ENCODE data around the gene ID3.
A peak's percentile ranks its signal among the peaks of the same experiment; 100 is the strongest.

ID3 gene

DNA sequence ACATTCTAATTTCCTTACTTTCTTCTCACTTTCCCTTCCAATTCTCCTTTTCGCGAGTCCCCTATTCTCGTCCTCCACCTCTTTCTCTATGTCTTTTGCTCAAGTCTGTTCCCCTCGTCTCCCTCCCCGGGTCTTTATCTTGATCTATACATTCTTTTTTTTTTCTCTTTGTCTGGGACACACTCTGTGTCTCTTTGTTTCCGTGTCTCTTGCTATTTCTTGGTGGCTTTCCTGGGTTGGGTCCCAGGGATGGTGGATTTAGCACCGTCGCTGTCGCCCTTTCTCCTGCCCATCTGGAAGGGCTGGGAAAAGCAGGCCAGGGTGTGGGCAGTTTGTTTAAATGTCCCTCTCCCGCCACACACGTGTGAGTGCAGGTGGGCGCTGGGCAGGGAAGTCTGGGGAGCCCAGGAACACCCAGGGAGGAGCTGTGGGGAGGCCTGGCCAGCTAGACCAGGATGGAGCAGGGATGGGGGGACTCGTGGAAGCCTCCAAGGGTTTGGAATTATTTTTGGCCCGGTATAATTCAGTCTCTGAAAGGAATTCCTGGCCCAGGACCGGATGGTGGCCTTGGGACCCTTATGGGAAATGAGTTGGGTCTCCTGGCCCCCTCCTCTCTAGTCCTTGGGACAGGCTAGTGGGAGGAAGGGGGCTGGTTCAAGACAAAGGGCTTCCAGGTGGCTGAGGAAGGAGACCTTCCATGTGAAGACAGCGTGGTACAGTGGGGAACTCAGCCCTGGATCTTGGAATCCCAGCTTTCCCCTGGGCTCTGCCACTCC, 9.5 kb upstream of the ID3 start:
- H3K27ac ChIP-seq: peak overlapping the region; percentile 87 to 94
- DNase-seq (ENCODE audit: low spot score): no peak
- TF ChIP-seq, protein P1, sequence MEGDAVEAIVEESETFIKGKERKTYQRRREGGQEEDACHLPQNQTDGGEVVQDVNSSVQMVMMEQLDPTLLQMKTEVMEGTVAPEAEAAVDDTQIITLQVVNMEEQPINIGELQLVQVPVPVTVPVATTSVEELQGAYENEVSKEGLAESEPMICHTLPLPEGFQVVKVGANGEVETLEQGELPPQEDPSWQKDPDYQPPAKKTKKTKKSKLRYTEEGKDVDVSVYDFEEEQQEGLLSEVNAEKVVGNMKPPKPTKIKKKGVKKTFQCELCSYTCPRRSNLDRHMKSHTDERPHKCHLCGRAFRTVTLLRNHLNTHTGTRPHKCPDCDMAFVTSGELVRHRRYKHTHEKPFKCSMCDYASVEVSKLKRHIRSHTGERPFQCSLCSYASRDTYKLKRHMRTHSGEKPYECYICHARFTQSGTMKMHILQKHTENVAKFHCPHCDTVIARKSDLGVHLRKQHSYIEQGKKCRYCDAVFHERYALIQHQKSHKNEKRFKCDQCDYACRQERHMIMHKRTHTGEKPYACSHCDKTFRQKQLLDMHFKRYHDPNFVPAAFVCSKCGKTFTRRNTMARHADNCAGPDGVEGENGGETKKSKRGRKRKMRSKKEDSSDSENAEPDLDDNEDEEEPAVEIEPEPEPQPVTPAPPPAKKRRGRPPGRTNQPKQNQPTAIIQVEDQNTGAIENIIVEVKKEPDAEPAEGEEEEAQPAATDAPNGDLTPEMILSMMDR (IDR thresholded peaks at IDR 0.05): no peak
- peak overlapping the region; percentile 79 for H3K4me3 ChIP-seq

- DNase-seq (ENCODE audit: low spot score): no peak
- peak overlapping the region; percentile 79 for H3K4me3 ChIP-seq
- TF ChIP-seq, protein P1 (IDR thresholded peaks at IDR 0.05): no peak
- peak overlapping the region; percentile 87 to 94 for H3K27ac ChIP-seq
These were observed 8.8 kb upstream of the ID3 start for GRCh38 chr1:23567996-23568607.

- Histone ChIP-seq H3K4me3 (peak overlapping the region; percentile 79), H3K27ac (peak overlapping the region; percentile 87 to 94)
- DNase-seq (ENCODE audit: low spot score): no peak
- TF ChIP-seq, protein P1 (IDR thresholded peaks at IDR 0.05): no peak
These were observed 8.3 kb upstream of the ID3 start for GRCh38 chr1:23567629-23567995.

DNA sequence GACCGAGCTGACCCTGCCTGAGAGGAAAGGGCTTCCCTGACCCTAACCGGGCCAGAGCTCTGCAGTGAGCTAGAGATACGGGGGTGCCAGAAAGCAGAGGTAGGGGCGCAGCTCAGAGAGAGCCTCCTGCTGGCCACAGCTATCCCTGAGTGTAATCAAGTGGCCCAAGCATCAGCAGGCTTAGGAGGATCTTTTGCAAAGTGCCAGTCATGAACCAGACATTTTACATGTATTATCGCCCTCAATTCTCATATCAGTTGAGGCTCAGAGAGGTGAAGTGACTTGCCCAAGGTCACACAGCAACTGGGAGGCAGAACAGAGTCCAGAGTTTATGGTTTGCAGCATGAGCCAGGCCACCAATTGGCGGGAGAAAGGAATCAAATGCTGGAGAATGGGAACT, 7.0 kb upstream of the ID3 start:
- no peak for DNase-seq (ENCODE audit: low spot score)
- Histone ChIP-seq H3K27ac (peak overlapping the region; percentile 94), H3K4me3 (no peak overlapping the region)
- TF ChIP-seq, protein P1 (IDR thresholded peaks at IDR 0.05): no peak

DNA sequence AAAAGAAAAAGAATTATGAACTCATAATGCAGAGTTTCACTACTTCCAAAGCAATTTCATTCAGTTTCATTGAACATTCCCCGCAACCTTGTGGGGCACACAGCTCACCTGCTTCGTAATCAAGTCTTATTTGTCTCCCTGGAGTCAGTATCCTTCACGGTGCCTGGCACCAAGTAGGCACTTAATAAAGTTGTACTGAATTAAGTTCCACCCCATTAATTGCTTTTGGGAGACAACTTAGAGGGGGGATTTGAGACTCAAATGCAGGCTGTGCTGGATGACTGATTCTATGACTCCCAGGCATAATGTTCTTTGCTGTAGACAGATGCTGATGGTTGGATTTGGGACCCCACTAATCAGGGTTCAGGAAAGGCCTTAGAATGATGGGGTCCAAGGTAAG, 6.5 kb upstream of the ID3 start:
- H3K27ac ChIP-seq: peak overlapping the region; percentile 94
- TF ChIP-seq, protein P1 (IDR thresholded peaks at IDR 0.05): no peak

GRCh38 chr1:23564529-23565122, 5.3 kb upstream of the ID3 start:
- H3K4me3 ChIP-seq: no peak overlapping the region
- TF ChIP-seq, protein P1 (IDR thresholded peaks at IDR 0.05): no peak
- peak overlapping the region; percentile 94 for H3K27ac ChIP-seq
- no peak for DNase-seq (ENCODE audit: low spot score)

More for the DNA sequence above, 6.5 kb upstream of the ID3 start:
- H3K4me3 ChIP-seq: no peak overlapping the region
- DNase-seq (ENCODE audit: low spot score): no peak

Measured in coronary artery (tissue), 2 donors.